ENCODE results near the gene CFAP57.

The CFAP57 gene

GRCh38 chr1:43302721-43303470 lies 130.8 kb downstream of the CFAP57 start:
- no peak for DNase-seq

DNA sequence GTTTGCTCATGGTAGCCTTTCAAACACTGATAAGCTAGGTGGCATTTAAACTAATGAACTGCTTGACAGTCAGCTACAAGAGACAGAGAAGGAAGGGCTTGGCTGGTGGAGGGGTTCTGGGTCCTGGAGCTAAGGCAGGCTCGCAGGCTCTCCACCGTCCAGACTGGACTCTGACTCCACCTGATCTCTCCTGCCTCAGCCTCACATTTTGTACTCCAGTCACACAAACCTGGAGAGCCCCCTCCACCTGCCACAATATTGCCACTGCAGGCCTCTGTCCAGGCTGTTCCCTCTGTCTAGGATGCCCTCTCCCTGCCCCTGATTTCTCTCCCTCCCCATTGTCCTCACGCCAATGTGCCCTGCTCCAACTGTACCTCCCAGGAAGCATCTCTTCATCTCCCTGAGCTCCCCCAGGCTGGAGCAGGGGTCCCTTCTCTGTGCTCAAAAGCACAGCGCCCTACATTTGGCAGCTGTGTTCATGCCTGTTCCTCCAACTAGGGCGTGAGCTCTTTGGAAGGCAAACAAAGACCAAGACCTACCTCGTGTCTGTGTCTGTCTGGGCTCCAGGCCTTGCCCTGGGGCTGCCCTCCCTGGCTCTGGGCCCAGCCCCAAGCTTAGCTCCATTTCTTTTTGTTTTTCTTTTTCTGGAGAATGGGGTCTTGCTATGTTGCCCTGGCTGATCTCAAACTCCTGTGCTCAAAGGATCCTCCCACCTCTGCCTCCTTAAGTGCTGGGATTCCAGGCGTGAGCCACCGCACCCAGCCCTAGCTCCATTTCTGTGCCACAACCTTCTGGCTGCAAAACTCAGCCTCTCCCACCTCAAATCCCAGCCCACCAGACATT lies 131.6 kb downstream of the CFAP57 start:
- no peak for DNase-seq

All from NCI-H524 treated with DMSO at 0.1 percent for 48 hours (cell line).